GM12891 (cell line): ENCODE measurements around the gene PCDHGA9.

ENCODE experiments used
- POLR2A ChIP-seq: IDR thresholded peaks from 2 replicates; pipeline ENCODE4 v1.6.1; 2011; ENCODE audit warnings: low read depth, low read length, control low read depth
- POLR2AphosphoS5 ChIP-seq: IDR thresholded peaks from 2 replicates; pipeline ENCODE4 v1.6.1; 2011; ENCODE audit warnings: low read depth, low read length, control low read depth
- TAF1 ChIP-seq: IDR thresholded peaks from 2 replicates; pipeline ENCODE4 v1.6.1; 2011; ENCODE audit warnings: low read depth, low read length, control low read depth

GRCh38 chr5:141441571-141442170 is 39.1 kb downstream of the PCDHGA9 start:
- TF ChIP-seq POLR2A (no peak), POLR2AphosphoS5 (no peak), TAF1 (no peak)
